GM13977 (cell line): Measurements from ENCODE around the gene ABI3BP.

Experiments
- DNase-seq: peaks from one replicate; pipeline ENCODE4 v3.0.0; 2012; ENCODE audit warnings: low spot score
- in situ Hi-C: fragments of 300-500 bp; cut with MboI; formaldehyde crosslinking; loops from one replicate; pipeline ENCODE4 v1.12.0; 2022; ENCODE audit warnings: low sequenced_read_pairs, low pct_unique_long_range_greater_than_20kb, mixed read lengths, inconsistent platforms; ENCODE audit not compliant: unreplicated experiment
- TF ChIP-seq, protein P1 (sequence below): IDR thresholded peaks from 2 replicates; pipeline ENCODE4 v1.5.1; 2012; ENCODE audit warnings: mild to moderate bottlenecking, control low read depth; ENCODE audit not compliant: insufficient read depth; ENCODE audit errors: extremely low read depth, missing control alignments

Gene ABI3BP

GRCh38 chr3:100776097-100776729 is 217.0 kb downstream of the ABI3BP start:
- TF ChIP-seq, protein P1, sequence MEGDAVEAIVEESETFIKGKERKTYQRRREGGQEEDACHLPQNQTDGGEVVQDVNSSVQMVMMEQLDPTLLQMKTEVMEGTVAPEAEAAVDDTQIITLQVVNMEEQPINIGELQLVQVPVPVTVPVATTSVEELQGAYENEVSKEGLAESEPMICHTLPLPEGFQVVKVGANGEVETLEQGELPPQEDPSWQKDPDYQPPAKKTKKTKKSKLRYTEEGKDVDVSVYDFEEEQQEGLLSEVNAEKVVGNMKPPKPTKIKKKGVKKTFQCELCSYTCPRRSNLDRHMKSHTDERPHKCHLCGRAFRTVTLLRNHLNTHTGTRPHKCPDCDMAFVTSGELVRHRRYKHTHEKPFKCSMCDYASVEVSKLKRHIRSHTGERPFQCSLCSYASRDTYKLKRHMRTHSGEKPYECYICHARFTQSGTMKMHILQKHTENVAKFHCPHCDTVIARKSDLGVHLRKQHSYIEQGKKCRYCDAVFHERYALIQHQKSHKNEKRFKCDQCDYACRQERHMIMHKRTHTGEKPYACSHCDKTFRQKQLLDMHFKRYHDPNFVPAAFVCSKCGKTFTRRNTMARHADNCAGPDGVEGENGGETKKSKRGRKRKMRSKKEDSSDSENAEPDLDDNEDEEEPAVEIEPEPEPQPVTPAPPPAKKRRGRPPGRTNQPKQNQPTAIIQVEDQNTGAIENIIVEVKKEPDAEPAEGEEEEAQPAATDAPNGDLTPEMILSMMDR: no peak
- in situ Hi-C loops: no loop called here
- DNase-seq: no peak

- in situ Hi-C loops: no loop called here
- TF ChIP-seq, protein P1: no peak
- no peak for DNase-seq
These were observed 217.6 kb downstream of the ABI3BP start for GRCh38 chr3:100775669-100776068.

- in situ Hi-C loops: no loop called here
- TF ChIP-seq, protein P1: no peak
- DNase-seq: no peak
These were observed 218.0 kb downstream of the ABI3BP start for GRCh38 chr3:100775226-100775625.

- in situ Hi-C loops: no loop called here
- TF ChIP-seq, protein P1: no peak
- DNase-seq: no peak
These were observed 223.5 kb downstream of the ABI3BP start for GRCh38 chr3:100769693-100770092.

GRCh38 chr3:100766069-100766468 is 227.2 kb downstream of the ABI3BP start:
- in situ Hi-C loops: no loop called here
- no peak for DNase-seq
- TF ChIP-seq, protein P1: no peak

- DNase-seq: no peak
- in situ Hi-C loops: no loop called here
- TF ChIP-seq, protein P1: no peak
These were observed 227.7 kb downstream of the ABI3BP start for GRCh38 chr3:100765437-100765975.

- TF ChIP-seq, protein P1: no peak
- DNase-seq: no peak
- in situ Hi-C loops: no loop called here
These were observed 231.3 kb downstream of the ABI3BP start for GRCh38 chr3:100761951-100762350.
